ENCODE measurements around the gene LDB2. TPM values are rescaled to one million over a fixed set of nuclear protein-coding genes. Genes with fewer than 3 reads are reported as not detected.

LDB2 gene
- total and polyA plus RNA-seq, 2 donors (not counting 3 experiments of a cell fraction or from before 2014, with no cell fraction given), result 127 to 223 TPM

GRCh38 chr4:16665942-16666551 is 232.4 kb downstream of the LDB2 start:
- Histone ChIP-seq H3K36me3 (ENCODE audit: control insufficient read depth in 2 of 2, extremely low read depth in 1 of 2, insufficient read depth in 2 of 2, low read length in 2 of 2) (peaks cover 6 to 8% of the 10 kb centered on the region in 2 experiments), H3K27ac (ENCODE audit: insufficient read depth, low read depth, low read length) (no peak overlapping the region), H3K9ac (replicated peaks; ENCODE audit: extremely low read depth, insufficient read depth, low read length) (no peak overlapping the region), H3K4me3 (replicated peaks in 1 of 3; ENCODE audit: insufficient read depth in 1 of 3, low read depth in 1 of 3, low read length in 3 of 3) (no peak overlapping the region), H3K4me2 (ENCODE audit: insufficient read depth, low read length) (no peak overlapping the region), H3K9me3 (replicated peaks; ENCODE audit: control insufficient read depth, insufficient read depth, low read length) (no peaks in the 10 kb centered on the region), H3K79me2 (ENCODE audit: control insufficient read depth, insufficient read depth, low read length) (no peaks in the 10 kb centered on the region), H3K9me1 (replicated peaks; ENCODE audit: control insufficient read depth, extremely low read depth, insufficient read depth, low read length) (no peaks in the 10 kb centered on the region), H4K20me1 (replicated peaks; ENCODE audit: control insufficient read depth, extremely low read depth, insufficient read depth, low read length) (no peaks in the 10 kb centered on the region), H3K27me3 (ENCODE audit: control insufficient read depth in 2 of 2, insufficient read depth in 2 of 2, low read length in 2 of 2) (no peaks in the 10 kb centered on the region), H3K4me1 (ENCODE audit: control insufficient read depth, extremely low read depth, insufficient read depth, low read length) (no peaks in the 10 kb centered on the region), H2AFZ (ENCODE audit: low read depth, low read length) (no peak overlapping the region)
- BruUV-seq (replicated peaks), result no TSS peak
- TF ChIP-seq MYC (IDR thresholded peaks at IDR 0.05; ENCODE audit: low read depth, low read length) (no peak), FOS (IDR thresholded peaks at IDR 0.05; ENCODE audit: borderline replicate concordance, insufficient read depth, low read length) (no peak), POLR2A (IDR thresholded peaks at IDR 0.05; ENCODE audit: low read depth, low read length) (no peak), POLR2AphosphoS5 (IDR thresholded peaks at IDR 0.05; ENCODE audit: insufficient read depth, low read depth, low read length) (no peak), CTCF (IDR thresholded peaks at IDR 0.05; ENCODE audit: extremely low read depth in 1 of 2, insufficient read depth in 1 of 2, low read depth in 1 of 2, low read length in 2 of 2) (no peak), GATA2 (IDR thresholded peaks at IDR 0.05; ENCODE audit: insufficient read depth, insufficient read length, low read depth, low read length) (no peak), EZH2 (IDR thresholded peaks at IDR 0.05; ENCODE audit: borderline replicate concordance, low read depth, low read length, severe bottlenecking) (no peak), JUN (IDR thresholded peaks at IDR 0.05; ENCODE audit: borderline replicate concordance, insufficient read depth, insufficient read length, low read depth) (no peak), MAX (IDR thresholded peaks at IDR 0.05; ENCODE audit: insufficient read depth, insufficient read length) (no peak)
- ChIA-PET CTCF (no interaction called here), POLR2A (no interaction called here)
- DNase-seq (ENCODE audit: low read depth, low spot score) (no peak), FAIRE-seq (no peak)
- dilution Hi-C loops (cut with MboI; ENCODE audit: extremely low pct_ligation_motif_present, low sequenced_read_pairs), result no loop called here
- intact Hi-C loops (cut with micrococcal nuclease), result no loop called here
